Duodenal mucosa (tissue), 2 donors: ENCODE results near the gene NEK1.
"Not testable (repeated sequence)": the region's sequence is repeated elsewhere in the genome, so short reads cannot be mapped to it uniquely, and the experiment has no call there.

Experiments used
- H3K27ac ChIP-seq: one replicate; pipeline ENCODE4 v1.7.0; 2013; ENCODE audit warnings: low read depth, low read length
- H3K27me3 ChIP-seq, 2 donors: one replicate each; pipeline ENCODE4 v1.7.0; 2013; ENCODE audit warnings: low read length in 2 of 2, control low read depth in 1 of 2; ENCODE audit not compliant: insufficient read depth in 2 of 2, control insufficient read depth in 1 of 2
- H3K36me3 ChIP-seq, 2 donors: one replicate each; pipeline ENCODE4 v1.7.0; 2013; ENCODE audit warnings: low read length in 2 of 2, control low read depth in 1 of 2; ENCODE audit not compliant: insufficient read depth in 2 of 2, control insufficient read depth in 1 of 2
- H3K4me1 ChIP-seq, 2 donors: one replicate each; pipeline ENCODE4 v1.7.0; 2013; ENCODE audit warnings: low read length in 2 of 2, control low read depth in 1 of 2; ENCODE audit not compliant: insufficient read depth in 2 of 2, control insufficient read depth in 1 of 2
- H3K4me3 ChIP-seq, 2 donors: one replicate each; pipeline ENCODE4 v1.7.0; 2013; ENCODE audit warnings: low read length in 2 of 2, low read depth in 1 of 2
- H3K9ac ChIP-seq, 2 donors: one replicate each; pipeline ENCODE4 v1.7.0; 2013; ENCODE audit warnings: low read length in 2 of 2, low read depth in 1 of 2
- H3K9me3 ChIP-seq, 2 donors: one replicate each; pipeline ENCODE4 v1.7.0; 2013; ENCODE audit warnings: low read length in 2 of 2, control low read depth in 1 of 2; ENCODE audit not compliant: control insufficient read depth in 1 of 2

The NEK1 gene

GRCh38 chr4:169510617-169511016 is 101.8 kb downstream of the NEK1 start:
- no peak overlapping the region for H3K4me3 ChIP-seq
- no peaks in the 10 kb centered on the region for H3K4me1 ChIP-seq
- H3K9me3 ChIP-seq, result no peaks in the 10 kb centered on the region
- H3K27ac ChIP-seq, result no peak overlapping the region
- no peak overlapping the region for H3K9ac ChIP-seq
- no peaks in the 10 kb centered on the region for H3K36me3 ChIP-seq
- no peaks in the 10 kb centered on the region for H3K27me3 ChIP-seq

GRCh38 chr4:169506903-169507302 is 105.5 kb downstream of the NEK1 start:
- peaks cover 0 to 6% of the 10 kb centered on the region in 2 donors for H3K9me3 ChIP-seq
- H3K9ac ChIP-seq, result no peak overlapping the region
- no peaks in the 10 kb centered on the region for H3K4me1 ChIP-seq
- H3K36me3 ChIP-seq, result peaks cover 0 to 6% of the 10 kb centered on the region in 2 donors
- H3K27ac ChIP-seq, result no peak overlapping the region
- H3K4me3 ChIP-seq, result no peak overlapping the region
- H3K27me3 ChIP-seq, result no peaks in the 10 kb centered on the region

GRCh38 chr4:169499907-169500306 is 112.5 kb downstream of the NEK1 start:
- H3K27ac ChIP-seq, H3K9me3 ChIP-seq, H3K4me3 ChIP-seq, H3K36me3 ChIP-seq, H3K4me1 ChIP-seq, H3K9ac ChIP-seq, H3K27me3 ChIP-seq: not testable (repeated sequence)

GRCh38 chr4:169494234-169494633 is 118.1 kb downstream of the NEK1 start:
- not testable (repeated sequence) for H3K9ac ChIP-seq, H3K27ac ChIP-seq, H3K9me3 ChIP-seq, H3K4me1 ChIP-seq, H3K4me3 ChIP-seq, H3K36me3 ChIP-seq, H3K27me3 ChIP-seq

GRCh38 chr4:169493164-169493524 is 119.2 kb downstream of the NEK1 start:
- Histone ChIP-seq H3K27ac (no peak overlapping the region), H3K4me1 (no peaks in the 10 kb centered on the region), H3K9ac (no peak overlapping the region), H3K4me3 (no peak overlapping the region), H3K27me3 (no peaks in the 10 kb centered on the region), H3K36me3 (peaks cover 0 to 4% of the 10 kb centered on the region in 2 donors), H3K9me3 (peaks cover 0 to 5% of the 10 kb centered on the region in 2 donors)

- Histone ChIP-seq H3K4me1 (no peaks in the 10 kb centered on the region), H3K27me3 (no peaks in the 10 kb centered on the region), H3K4me3 (no peak overlapping the region), H3K9me3 (peaks cover 0 to 5% of the 10 kb centered on the region in 2 donors), H3K36me3 (peaks cover 0 to 4% of the 10 kb centered on the region in 2 donors), H3K27ac (no peak overlapping the region), H3K9ac (no peak overlapping the region)
Observed at GRCh38 chr4:169492436-169493163, 119.8 kb downstream of the NEK1 start.

- Histone ChIP-seq H3K4me3 (no peak overlapping the region), H3K27ac (no peak overlapping the region), H3K27me3 (no peaks in the 10 kb centered on the region), H3K9me3 (peaks cover 0 to 5% of the 10 kb centered on the region in 2 donors), H3K4me1 (no peaks in the 10 kb centered on the region), H3K9ac (no peak overlapping the region), H3K36me3 (peaks cover 0 to 4% of the 10 kb centered on the region in 2 donors)
Observed at GRCh38 chr4:169491211-169491610, 121.2 kb downstream of the NEK1 start.

- Histone ChIP-seq H3K36me3 (peaks cover 0 to 4% of the 10 kb centered on the region in 2 donors), H3K27ac (no peak overlapping the region), H3K9me3 (peaks cover 0 to 5% of the 10 kb centered on the region in 2 donors), H3K4me1 (no peaks in the 10 kb centered on the region), H3K4me3 (no peak overlapping the region), H3K27me3 (no peaks in the 10 kb centered on the region), H3K9ac (no peak overlapping the region)
Observed at GRCh38 chr4:169489306-169489705, 123.1 kb downstream of the NEK1 start.

GRCh38 chr4:169485791-169486742 is 126.3 kb downstream of the NEK1 start:
- no peaks in the 10 kb centered on the region for H3K36me3 ChIP-seq
- H3K4me3 ChIP-seq, result no peak overlapping the region
- H3K9ac ChIP-seq, result no peak overlapping the region
- no peak overlapping the region for H3K27ac ChIP-seq
- no peaks in the 10 kb centered on the region for H3K9me3 ChIP-seq
- H3K27me3 ChIP-seq, result no peaks in the 10 kb centered on the region
- H3K4me1 ChIP-seq, result no peaks in the 10 kb centered on the region

- Histone ChIP-seq H3K27ac (no peak overlapping the region), H3K9ac (no peak overlapping the region), H3K36me3 (no peaks in the 10 kb centered on the region), H3K27me3 (no peaks in the 10 kb centered on the region), H3K9me3 (no peaks in the 10 kb centered on the region), H3K4me1 (no peaks in the 10 kb centered on the region), H3K4me3 (no peak overlapping the region)
Observed at GRCh38 chr4:169485086-169485485, 127.3 kb downstream of the NEK1 start.
